Upper lobe of left lung (tissue), 6 donors: Measurements from ENCODE around the gene METAP1. TPM values are rescaled to one million over a fixed set of nuclear protein-coding genes. Genes with fewer than 3 reads are reported as not detected.
"Not testable (repeated sequence)": the region's sequence is repeated elsewhere in the genome, so short reads cannot be mapped to it uniquely, and the experiment has no call there.

Experiments
- ATAC-seq, 2 donors: fragments of 200-7000 bp; cut with Tn5 transposase; one replicate each; pipeline ENCODE4 v1.9.1; 2022; ENCODE audit warnings: mild to moderate bottlenecking in 2 of 2, moderate library complexity in 2 of 2; ENCODE audit not compliant: low FRiP score in 2 of 2
- DNase-seq, 2 donors: peaks; one replicate each; pipeline ENCODE4 v3.0.0-alpha.2; 2019 to 2020
- H3K27ac ChIP-seq, 4 donors: fragments of 200-600 bp; sonication (generic); one replicate each; pipeline ENCODE4 v1.5.1; 2016 to 2019
- H3K27me3 ChIP-seq, 4 donors: fragments of 200-600 bp; sonication (generic); one replicate each; pipeline ENCODE4 v1.5.1; 2017 to 2019
- H3K36me3 ChIP-seq, 4 donors: fragments of 200-600 bp; sonication (generic); one replicate each; pipeline ENCODE4 v1.5.1; 2016 to 2019
- H3K4me1 ChIP-seq, 4 donors: fragments of 200-600 bp; sonication (generic); one replicate each; pipeline ENCODE4 v1.5.1; 2018 to 2019
- H3K4me3 ChIP-seq, 4 donors: fragments of 200-600 bp; sonication (generic); one replicate each; pipeline ENCODE4 v1.5.1; 2017 to 2019; ENCODE audit warnings: mild to moderate bottlenecking in 2 of 4, moderate library complexity in 1 of 4
- H3K9me3 ChIP-seq, 4 donors: fragments of 200-600 bp; sonication (generic); one replicate each; pipeline ENCODE4 v1.5.1; 2018 to 2019
- EP300 ChIP-seq, 4 donors: sonication (generic); formaldehyde crosslinking; IDR thresholded peaks; one replicate each; pipeline ENCODE4 v1.5.1; 2017; ENCODE audit warnings: antibody characterized with exemption in 4 of 4, control low read depth in 2 of 4
- POLR2A ChIP-seq, 4 donors: fragments of 450-650 bp; IDR thresholded peaks; one replicate each; pipeline ENCODE4 v1.5.1; 2016 to 2017; ENCODE audit warnings: antibody characterized with exemption in 4 of 4, mild to moderate bottlenecking in 2 of 4
- POLR2AphosphoS5 ChIP-seq, 2 donors: sonication (generic); formaldehyde crosslinking; IDR thresholded peaks; one replicate each; pipeline ENCODE4 v1.5.1; 2017; ENCODE audit warnings: antibody characterized with exemption in 2 of 2
- WGBS, 2 donors: methylation state at CpG; one replicate each; pipeline ENCODE4 v1.1.5; 2017 to 2018; 5-methylcytosine and 5-hydroxymethylcytosine counted together
- total RNA-seq, 6 donors: library from RNA; depleted of rRNA in 4 of 6; stranded (reverse); fragments of >200 nt in 4 of 6; gene quantifications; one replicate each; pipeline versions ENCODE4 v1.1.0 to v1.2.1, GENCODE V29; 2016 to 2021
- TF ChIP-seq, protein P1 (sequence below), 6 experiments: fragments of 450-650 bp in 4 of 6; fragments of 200-600 bp in 2 of 6; sonication (generic) in 2 of 6; IDR thresholded peaks; one replicate each; pipeline ENCODE4 v1.5.1; 2016 to 2019; ENCODE audit warnings: antibody characterized with exemption in 6 of 6
- donor health status: DM: no; HTN: no; CAD: no; lungs with moderate emphysema.
- donor health status: DM: no; HTN: yes; CAD: no; lungs with severe emphysema.

METAP1 gene
- total RNA-seq, 6 donors from 2014 or later, result 16.8 to 46.1 (median 32.0) TPM

DNA sequence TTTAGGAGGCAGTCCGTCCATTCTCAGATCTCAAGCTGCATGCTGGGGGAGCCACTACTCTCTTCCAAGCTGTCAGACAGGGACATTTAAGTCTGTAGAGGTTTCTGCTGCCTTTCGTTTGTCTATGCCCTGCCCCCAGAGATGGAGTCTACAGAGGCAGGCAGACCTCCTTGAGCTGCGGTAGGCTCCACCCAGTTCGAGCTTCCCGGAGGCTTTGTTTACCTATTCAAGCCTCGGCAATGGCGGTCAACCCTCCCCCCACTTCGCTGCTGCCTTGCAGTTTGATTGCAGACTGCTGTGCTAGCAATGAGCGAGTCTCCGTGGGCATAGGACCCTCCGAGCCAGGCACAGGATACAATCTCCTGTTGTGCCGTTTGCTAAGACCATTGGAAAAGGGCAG is 103.8 kb downstream of the METAP1 start:
- H3K27ac ChIP-seq, result no peak overlapping the region
- no peaks in the 10 kb centered on the region for H3K9me3 ChIP-seq
- H3K4me1 ChIP-seq, result no peaks in the 10 kb centered on the region
- no peak overlapping the region for H3K4me3 ChIP-seq
- H3K27me3 ChIP-seq, result no peaks in the 10 kb centered on the region
- H3K36me3 ChIP-seq, result no peaks in the 10 kb centered on the region
- WGBS, 2 donors, result 88 to 96% methylated on average over 7 to 11 of the region's 12 CpGs
- ATAC-seq, result no peak
- no peak for DNase-seq
- TF ChIP-seq, protein P1, sequence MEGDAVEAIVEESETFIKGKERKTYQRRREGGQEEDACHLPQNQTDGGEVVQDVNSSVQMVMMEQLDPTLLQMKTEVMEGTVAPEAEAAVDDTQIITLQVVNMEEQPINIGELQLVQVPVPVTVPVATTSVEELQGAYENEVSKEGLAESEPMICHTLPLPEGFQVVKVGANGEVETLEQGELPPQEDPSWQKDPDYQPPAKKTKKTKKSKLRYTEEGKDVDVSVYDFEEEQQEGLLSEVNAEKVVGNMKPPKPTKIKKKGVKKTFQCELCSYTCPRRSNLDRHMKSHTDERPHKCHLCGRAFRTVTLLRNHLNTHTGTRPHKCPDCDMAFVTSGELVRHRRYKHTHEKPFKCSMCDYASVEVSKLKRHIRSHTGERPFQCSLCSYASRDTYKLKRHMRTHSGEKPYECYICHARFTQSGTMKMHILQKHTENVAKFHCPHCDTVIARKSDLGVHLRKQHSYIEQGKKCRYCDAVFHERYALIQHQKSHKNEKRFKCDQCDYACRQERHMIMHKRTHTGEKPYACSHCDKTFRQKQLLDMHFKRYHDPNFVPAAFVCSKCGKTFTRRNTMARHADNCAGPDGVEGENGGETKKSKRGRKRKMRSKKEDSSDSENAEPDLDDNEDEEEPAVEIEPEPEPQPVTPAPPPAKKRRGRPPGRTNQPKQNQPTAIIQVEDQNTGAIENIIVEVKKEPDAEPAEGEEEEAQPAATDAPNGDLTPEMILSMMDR (IDR thresholded peaks at IDR 0.05), result no peak
- TF ChIP-seq POLR2A (IDR thresholded peaks at IDR 0.05) (no peak), EP300 (IDR thresholded peaks at IDR 0.05) (no peak), POLR2AphosphoS5 (IDR thresholded peaks at IDR 0.05) (no peak)

DNA sequence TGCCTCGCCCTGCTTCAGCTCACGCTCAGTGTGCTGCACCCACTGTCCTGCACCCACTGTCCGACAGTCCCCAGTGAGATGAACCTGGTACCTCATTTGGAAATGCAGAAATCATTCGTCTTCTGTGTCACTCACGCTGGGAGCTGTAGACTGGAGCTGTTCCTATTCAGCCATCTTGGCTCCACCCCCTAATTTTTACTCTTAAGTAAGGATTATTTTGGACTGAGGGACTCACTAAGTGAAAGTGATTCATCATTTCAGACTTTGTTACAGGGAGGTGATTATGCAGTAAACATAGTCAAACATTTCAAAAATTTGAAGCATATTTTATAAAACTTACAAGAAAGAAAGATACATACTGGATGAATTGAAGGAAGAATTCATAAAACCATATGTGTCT is 104.3 kb downstream of the METAP1 start:
- not testable (repeated sequence) for ATAC-seq, H3K4me1 ChIP-seq, H3K27me3 ChIP-seq, H3K36me3 ChIP-seq, H3K9me3 ChIP-seq, DNase-seq, H3K27ac ChIP-seq, H3K4me3 ChIP-seq
- 70 to 75% methylated on average over 5 of the region's 5 CpGs for WGBS, 2 donors

DNA sequence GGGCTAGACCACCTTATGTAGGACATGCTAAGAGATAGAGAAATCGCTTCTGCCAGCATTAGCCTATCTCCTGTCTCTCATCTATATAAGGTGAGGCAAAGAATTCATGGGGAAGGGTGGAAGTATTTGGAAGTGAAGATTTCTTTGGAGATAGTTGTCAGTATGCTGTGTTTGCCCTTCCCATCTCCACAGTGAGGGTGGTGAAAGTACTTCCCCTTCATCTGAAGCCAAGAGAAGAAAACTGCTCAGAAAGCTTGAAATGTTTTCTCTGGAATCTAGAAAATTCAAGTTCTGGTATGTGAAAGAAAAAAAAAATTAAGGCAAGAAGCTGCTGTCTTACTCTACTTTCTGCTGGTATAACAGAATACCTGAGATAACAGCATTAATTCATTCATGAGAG is 105.4 kb downstream of the METAP1 start:
- no peaks in the 10 kb centered on the region for H3K36me3 ChIP-seq
- H3K27me3 ChIP-seq, result no peaks in the 10 kb centered on the region
- WGBS, 2 donors, result 94 to 100% methylated on average over 1 of the region's 1 CpG
- H3K9me3 ChIP-seq, result no peaks in the 10 kb centered on the region
- H3K27ac ChIP-seq, result no peak overlapping the region
- ATAC-seq, result no peak
- DNase-seq, result no peak
- TF ChIP-seq POLR2AphosphoS5 (IDR thresholded peaks at IDR 0.05) (no peak), POLR2A (IDR thresholded peaks at IDR 0.05) (no peak), EP300 (IDR thresholded peaks at IDR 0.05) (no peak)
- TF ChIP-seq, protein P1 (IDR thresholded peaks at IDR 0.05), result no peak
- H3K4me1 ChIP-seq, result no peaks in the 10 kb centered on the region
- no peak overlapping the region for H3K4me3 ChIP-seq

DNA sequence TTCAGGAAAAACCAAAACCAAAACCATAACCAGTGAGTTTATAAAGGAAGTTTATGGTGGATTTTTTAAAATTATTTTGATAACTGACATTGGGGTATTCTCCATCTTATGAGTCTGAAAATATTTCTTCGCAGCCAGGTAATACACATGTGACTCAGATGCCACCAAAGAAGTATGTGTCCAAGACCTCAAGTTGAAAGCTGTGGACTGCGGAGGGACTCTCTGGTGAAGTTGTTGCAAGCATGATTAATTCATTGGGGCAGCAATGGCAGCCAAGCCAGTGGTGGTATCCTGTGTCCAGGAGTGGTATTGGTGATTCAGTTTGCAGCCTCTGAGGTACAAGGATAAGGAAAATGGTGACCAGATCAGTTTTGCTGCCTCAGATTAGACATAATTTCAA is 107.1 kb downstream of the METAP1 start:
- no peak overlapping the region for H3K27ac ChIP-seq
- no peaks in the 10 kb centered on the region for H3K36me3 ChIP-seq
- H3K27me3 ChIP-seq, result no peaks in the 10 kb centered on the region
- DNase-seq (no peak), ATAC-seq (no peak)
- no peaks in the 10 kb centered on the region for H3K9me3 ChIP-seq
- TF ChIP-seq POLR2A (IDR thresholded peaks at IDR 0.05), result no peak
- TF ChIP-seq, protein P1 (IDR thresholded peaks at IDR 0.05), result no peak
- no peak for TF ChIP-seq POLR2AphosphoS5 (IDR thresholded peaks at IDR 0.05)
- TF ChIP-seq EP300 (IDR thresholded peaks at IDR 0.05), result no peak
- 98 to 100% methylated on average over 2 of the region's 2 CpGs for WGBS, 2 donors
- no peak overlapping the region for H3K4me3 ChIP-seq
- H3K4me1 ChIP-seq, result no peaks in the 10 kb centered on the region

DNA sequence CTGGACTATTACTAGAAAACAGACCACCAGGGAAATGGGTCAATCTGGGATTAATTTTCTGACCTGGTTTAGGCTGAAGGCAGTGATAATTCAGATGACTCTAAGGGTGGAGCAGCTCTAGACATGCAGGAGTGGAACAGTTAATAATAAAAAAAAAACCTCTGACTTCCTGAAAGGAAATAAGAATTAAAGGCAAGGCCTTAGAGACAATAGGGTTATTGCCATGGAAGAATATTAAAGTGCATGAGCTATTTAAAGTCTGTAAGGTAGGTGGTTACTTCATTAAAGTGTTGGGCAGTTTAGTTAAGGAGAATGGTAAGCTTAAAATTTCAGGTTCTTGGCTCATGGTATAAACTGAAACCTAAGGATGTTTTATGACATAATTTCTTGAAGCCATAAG is 107.6 kb downstream of the METAP1 start:
- TF ChIP-seq, protein P1 (IDR thresholded peaks at IDR 0.05), result no peak
- TF ChIP-seq POLR2AphosphoS5 (IDR thresholded peaks at IDR 0.05) (no peak), EP300 (IDR thresholded peaks at IDR 0.05) (no peak), POLR2A (IDR thresholded peaks at IDR 0.05) (no peak)
- Histone ChIP-seq H3K36me3 (no peaks in the 10 kb centered on the region), H3K4me3 (no peak overlapping the region), H3K4me1 (no peaks in the 10 kb centered on the region), H3K9me3 (no peaks in the 10 kb centered on the region), H3K27me3 (no peaks in the 10 kb centered on the region), H3K27ac (no peak overlapping the region)
- no peak for ATAC-seq
- DNase-seq, result no peak
